Measurements from ENCODE around the gene JPH3.

- TF ChIP-seq CTCF (IDR thresholded peaks at IDR 0.05 in 4 of 5, conservative IDR thresholded peaks at IDR 0.05 in 1 of 5), result no peak
- TF ChIP-seq POLR2A (IDR thresholded peaks at IDR 0.05), result no peak
Measured at GRCh38 chr16:87595712-87596111, 6.6 kb upstream of the JPH3 start.
